ENCODE data around the gene MSTN.
"Not testable (repeated sequence)": the region's sequence is repeated elsewhere in the genome, so short reads cannot be mapped to it uniquely, and the experiment has no call there.

The MSTN gene

GRCh38 chr2:190062053-190062452 lies 476 bp downstream of the MSTN start:
- FAIRE-seq = no peak

DNA sequence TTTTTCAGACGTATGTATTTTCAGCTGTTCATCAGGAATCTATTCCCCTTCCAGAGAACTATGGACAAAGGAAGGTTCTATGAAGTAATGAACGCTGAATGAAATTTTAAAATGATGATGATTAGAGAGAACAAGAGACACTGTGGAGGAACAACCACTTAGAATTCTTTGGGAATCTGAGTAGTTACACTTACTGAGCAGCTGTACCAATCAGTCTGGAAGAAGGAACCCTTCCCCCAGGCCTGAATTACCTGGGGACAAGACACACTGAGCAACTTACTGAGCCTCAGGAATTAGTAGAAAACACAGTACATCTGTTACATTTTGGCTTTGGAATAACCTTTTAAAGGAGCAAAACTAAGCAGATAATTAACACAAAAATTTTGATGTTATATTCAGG lies 1.9 kb downstream of the MSTN start:
- no peak for FAIRE-seq

DNA sequence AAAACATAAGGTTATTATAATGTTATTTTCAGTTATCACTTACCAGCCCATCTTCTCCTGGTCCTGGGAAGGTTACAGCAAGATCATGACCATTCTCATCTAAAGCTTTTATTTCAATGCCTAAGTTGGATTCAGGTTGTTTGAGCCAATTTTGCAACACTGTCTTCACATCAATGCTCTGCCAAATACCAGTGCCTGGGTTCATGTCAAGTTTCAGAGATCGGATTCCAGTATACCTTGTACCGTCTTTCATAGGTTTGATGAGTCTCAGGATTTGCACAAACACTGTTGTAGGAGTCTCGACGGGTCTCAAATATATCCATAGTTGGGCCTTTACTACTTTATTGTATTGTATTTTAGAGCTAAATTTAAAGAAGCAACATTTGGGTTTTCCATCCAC lies 2.5 kb downstream of the MSTN start:
- no peak for FAIRE-seq

- FAIRE-seq = peak; percentile 51
Measured at GRCh38 chr2:190053426-190053825, 9.1 kb downstream of the MSTN start.

- FAIRE-seq = no peak
Measured at GRCh38 chr2:190052307-190052706, 10.2 kb downstream of the MSTN start.

- no peak for FAIRE-seq
Measured at GRCh38 chr2:190051223-190051622, 11.3 kb downstream of the MSTN start.

- FAIRE-seq = no peak
Measured at GRCh38 chr2:190050001-190050400, 12.5 kb downstream of the MSTN start.

- no peak for FAIRE-seq
Measured at GRCh38 chr2:190044866-190045265, 17.7 kb downstream of the MSTN start.

GRCh38 chr2:190043441-190043840 lies 19.1 kb downstream of the MSTN start:
- FAIRE-seq = no peak

- no peak for FAIRE-seq
Measured at GRCh38 chr2:190036071-190036470, 26.5 kb downstream of the MSTN start.

GRCh38 chr2:190034417-190034816 lies 28.1 kb downstream of the MSTN start:
- not testable (repeated sequence) for FAIRE-seq

DNA sequence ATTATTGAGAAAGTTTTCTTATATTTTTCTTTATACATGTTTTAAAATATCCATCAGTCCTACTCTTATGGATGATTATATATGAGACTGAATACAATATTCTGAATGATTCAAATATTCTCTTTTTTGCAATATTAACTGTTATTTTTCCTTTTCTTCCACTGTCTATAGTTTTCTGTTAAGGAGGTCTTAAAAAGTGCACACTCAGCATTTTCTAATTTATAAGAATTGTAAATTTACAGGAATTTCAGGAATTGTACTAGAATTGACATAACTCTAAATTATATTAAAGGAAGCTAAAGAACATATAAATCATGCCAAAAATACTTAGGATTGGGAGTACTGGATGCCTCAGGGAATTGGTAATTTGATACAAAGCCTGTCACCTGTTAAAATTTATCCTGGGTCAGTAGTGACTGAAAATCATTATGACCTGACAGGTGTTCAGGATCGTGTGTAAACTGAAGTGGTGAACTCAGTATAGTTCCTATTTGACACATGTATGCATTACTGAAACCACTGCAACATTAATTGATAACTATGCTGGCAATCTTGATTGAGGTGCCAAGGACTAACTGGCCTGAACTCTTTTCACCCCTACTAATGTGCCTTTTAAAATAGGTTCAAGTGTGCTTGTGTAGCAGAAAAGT lies 30.4 kb downstream of the MSTN start:
- no peak for FAIRE-seq

DNA sequence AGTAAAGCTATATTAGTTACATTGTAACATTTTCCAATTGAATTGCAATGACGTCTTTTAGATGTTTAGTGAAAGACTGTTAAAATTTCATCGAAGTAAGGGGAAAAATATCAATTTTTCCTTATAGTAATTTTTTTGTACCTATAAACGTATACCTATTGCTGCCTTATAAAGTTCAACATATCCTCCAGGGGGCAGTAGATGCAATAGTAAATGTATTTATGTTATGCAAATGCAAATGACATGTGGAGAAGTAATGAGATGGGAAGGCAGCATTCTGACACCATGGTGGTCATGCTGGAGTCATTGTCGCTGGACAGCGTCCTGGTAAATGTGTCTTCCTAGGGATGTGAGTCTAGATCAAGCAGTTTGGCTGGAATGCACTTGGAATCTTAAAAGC lies 38.7 kb downstream of the MSTN start:
- FAIRE-seq = no peak

DNA sequence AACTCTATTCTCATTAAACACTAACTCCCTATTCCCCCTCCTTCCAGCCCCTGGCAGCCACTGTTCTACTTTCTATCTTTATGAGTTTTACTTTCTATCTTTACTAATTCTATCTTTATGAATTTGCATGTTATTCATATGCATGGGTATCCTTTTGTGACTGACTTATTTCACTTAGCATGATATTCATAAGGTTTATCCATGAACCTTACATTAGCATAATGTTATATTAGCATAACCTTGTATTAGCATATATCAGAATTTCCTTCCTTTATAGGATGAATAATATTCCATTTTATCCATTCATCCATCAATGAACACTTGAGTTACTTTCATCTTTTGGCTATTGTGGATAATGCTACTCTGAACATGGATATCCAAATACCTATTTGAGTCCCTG lies 41.8 kb downstream of the MSTN start:
- no peak for FAIRE-seq

DNA sequence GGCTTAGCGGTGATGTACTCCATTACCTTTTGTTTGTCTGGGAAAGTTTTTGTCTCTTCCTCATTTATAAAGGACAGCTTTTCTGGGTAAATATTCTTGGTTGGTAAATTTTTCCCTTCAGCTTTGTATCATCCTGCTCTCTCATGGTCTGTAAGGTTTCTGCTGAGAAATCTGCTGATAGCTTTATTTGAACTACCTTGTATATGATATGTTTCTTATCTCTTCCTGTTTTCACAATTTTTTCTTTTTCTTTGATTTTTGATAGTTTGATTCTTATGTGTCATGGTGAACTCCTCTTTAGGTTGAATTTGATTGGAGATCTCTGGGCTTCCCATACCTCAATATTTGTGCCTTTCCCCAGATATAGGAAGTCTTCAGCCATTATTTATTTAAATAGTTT lies 44.7 kb downstream of the MSTN start:
- no peak for FAIRE-seq

GRCh38 chr2:190015969-190016368 lies 46.6 kb downstream of the MSTN start:
- FAIRE-seq = not testable (repeated sequence)

Measured in endometrium (tissue), 2 donors.